ENCODE measurements around the gene ATOSB.
A peak's percentile ranks its signal among the peaks of the same experiment; 100 is the strongest.

ATOSB gene

DNA sequence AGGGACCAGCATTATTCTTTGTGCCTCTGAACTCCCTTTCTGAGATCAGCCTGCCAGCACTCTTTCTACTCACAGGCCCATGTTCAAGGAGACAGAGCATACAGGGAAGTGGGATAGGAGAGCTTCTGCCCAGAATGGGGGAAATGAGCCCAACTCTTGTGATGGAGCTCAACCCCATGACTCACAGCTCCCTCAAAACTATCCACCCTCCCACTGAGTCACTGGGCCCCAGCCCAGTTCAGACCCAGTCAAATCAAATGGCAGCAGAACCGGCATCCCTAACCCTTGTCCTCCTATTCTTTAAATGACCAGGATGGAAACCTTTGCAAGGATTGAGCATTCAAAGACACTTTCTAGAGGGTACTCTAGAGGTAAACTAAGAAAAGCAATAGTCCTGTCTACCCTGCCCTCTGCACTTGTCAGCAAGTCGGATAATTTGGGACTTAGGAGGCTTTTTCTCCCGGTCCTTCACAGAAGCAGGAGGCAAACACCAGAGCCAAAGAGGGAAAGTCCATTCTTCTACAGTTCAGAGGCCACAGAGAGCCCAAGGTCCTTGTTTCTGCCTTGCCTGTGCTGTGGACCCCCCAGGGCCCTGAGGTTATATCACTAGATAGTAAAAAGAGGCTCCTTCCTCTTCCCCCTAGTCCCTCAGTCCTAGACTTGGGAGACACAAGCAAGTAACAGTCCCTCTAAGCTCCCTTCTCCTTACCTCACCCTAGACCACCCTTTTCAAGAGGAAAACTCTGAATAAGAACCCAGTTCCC, 3.2 kb downstream of the ATOSB start:
- DNase-seq = no peak

GRCh38 chr9:35111001-35111933, 4.4 kb downstream of the ATOSB start:
- peak; percentile 84 for DNase-seq

GRCh38 chr9:35110327-35110761, 5.3 kb downstream of the ATOSB start:
- DNase-seq = no peak

DNA sequence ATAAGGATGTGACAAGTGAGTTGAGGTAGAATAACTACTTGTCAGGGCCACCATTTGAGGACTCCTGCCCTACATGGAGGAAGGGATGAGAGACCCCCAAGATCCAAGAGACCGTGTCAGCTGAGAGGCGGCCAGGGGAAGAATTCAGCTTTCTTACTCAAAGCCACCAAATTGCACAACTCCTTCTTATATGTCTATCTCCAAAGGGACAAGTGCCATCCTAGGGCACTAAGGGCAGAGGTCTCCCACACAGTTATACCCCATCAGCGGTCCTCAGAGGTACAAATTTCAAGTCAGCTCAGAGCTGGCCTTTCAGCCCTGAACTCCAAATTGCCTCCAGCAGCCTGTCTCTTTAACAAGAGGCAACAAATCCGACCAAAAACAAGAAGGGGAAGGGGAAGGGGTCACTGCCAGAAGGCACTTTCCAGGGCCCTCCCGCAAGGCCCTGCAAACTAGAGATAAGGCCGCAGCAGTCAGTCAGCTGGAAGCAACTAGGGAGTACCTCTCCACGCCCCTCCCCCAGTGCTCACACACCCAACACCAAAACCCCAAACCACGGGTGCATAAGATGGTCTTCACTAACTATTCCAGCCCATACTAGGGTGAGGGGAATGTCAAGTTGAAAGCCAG, 6.6 kb downstream of the ATOSB start:
- no peak for DNase-seq

DNA sequence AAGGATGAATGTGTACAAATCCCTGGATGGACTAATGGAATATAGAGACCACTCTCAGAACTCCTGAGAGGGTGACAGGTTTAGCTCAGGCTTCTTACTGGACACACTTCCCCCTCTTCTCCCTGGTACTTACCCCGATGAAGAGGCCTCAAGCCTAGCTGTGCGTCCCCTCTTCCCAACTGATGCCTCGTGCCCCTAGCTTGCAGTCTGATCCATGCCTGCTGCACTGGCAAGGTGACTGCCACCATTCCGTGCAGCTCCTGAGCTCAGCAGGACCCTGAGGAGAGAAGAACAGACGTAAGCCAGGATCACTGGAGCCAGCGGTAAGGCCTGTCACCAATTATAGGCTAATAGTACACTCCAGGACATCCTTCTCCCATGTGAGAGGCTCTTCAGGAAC, 7.2 kb downstream of the ATOSB start:
- DNase-seq = no peak

DNA sequence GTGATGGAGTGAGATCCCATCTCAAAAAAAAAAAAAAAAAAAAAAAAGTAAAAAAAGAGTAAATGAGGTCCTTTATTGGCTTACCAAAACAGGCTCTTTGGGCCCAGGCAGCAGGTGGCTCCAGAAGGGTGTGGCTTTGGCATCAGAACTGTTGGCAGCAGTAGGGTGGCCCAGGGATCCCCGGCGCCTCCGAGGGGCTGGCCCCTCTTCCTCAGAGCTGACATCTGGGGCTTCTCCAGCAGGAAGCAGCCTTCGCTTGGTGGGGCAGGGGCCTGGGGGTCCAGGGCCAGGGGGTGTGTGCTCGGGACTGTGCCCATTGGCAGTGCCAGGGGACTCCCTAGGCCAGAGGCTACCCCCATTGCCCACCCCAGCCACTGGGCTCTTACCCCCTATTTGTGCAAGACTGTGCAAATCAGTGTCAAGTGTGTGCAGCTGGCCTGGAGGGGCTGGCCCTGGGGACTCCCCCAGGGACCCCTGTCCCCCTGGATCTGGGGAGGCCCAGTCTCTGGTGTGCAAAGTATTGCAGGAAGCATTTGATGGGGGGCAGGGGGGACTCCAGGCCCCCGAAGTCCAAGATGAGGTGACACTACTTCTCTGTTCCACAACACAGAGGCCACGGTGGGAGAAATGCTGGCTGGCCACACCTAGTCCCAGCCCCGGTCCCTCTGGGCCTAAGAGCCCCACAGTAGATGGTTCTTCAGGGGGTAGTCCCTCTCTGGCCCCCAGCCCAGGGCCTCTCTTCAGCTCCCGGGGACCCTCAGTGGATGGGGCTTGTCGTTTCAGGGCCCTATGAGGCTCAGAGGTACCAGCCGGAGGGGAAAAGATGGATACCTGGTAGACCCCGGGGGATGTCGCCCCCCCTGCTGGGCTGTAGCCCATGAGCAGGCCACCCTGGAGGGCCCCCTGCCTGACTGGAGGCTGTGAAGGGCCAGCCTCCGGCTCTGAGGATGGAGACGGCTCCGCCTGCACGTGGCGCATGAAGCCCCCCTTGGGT, 8.1 kb downstream of the ATOSB start:
- no peak for DNase-seq

DNA sequence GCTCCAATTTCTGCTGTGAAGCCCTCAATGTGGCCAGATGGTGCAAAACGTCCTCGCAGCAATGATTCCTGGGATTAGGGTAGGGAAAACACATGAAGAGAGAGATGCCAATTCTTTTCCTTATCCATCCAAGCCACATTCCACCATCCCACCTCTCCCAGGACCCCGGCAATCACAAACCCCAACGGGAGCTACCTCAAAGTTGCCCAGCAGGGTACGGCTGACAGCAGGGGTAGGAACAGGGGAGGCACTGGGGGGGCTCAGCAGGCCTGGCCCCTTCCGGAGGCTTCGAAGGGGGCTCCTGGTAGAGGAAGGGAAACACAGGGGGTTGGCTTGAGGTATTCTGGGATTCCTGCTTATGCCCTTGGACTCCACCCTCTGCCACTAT, 9.3 kb downstream of the ATOSB start:
- DNase-seq = no peak

- DNase-seq = no peak
These were observed 9.9 kb downstream of the ATOSB start for GRCh38 chr9:35105571-35106342.

GRCh38 chr9:35105126-35105525, 10.5 kb downstream of the ATOSB start:
- DNase-seq = no peak

DNA sequence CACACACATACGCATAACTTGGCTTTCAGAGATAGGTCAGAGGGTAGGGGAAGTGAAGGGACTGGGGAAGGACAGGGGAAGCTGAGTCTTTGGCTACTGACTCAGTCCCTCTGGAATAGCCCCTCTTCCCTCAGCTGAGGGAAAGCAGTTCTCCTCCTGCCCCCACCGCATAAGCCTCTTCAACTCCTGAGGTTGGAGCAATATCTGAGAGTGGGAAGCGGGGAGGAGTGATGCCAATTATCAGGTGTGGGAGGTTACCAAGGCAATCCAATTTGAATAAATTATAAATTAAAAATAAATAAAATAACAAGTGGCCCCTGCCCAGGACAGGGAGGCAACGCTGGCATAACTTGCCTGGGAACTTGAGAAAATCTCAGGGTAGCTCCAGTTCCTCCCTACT, 11.1 kb downstream of the ATOSB start:
- DNase-seq = no peak

GRCh38 chr9:35103660-35104191, 11.9 kb downstream of the ATOSB start:
- no peak for DNase-seq

GRCh38 chr9:35102769-35103659, 12.6 kb downstream of the ATOSB start, which contains the start of gene STOML2:
STOML2 (minus strand) TSS chr9:35103131; CDS start chr9:35103094, 37 bp downstream.
- peak; percentile 80 for DNase-seq

DNA sequence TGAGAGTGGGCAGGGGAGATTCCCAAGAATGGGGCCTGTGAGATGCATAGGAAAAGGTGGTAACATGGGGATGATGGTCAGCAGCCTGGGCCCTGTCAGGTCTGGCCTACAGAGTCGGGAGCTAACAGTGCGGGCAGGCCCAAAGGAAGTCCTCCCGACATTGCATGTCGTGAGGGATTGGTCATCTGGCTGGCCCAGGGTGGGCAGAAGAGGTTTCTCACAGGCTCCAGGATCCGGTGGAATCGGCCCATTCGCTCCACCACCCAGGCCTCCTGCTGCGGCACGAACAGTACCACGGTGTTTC, 13.2 kb downstream of the ATOSB start:
- DNase-seq = no peak

GRCh38 chr9:35097573-35097972, 18.1 kb downstream of the ATOSB start:
- no peak for DNase-seq

- no peak for DNase-seq
These were observed 19.4 kb downstream of the ATOSB start, which contains the start of gene PIGO for GRCh38 chr9:35096035-35096849. PIGO (minus strand) TSS chr9:35096591; CDS start chr9:35095565, 1,026 bp downstream.

- no peak for DNase-seq
These were observed 24.1 kb downstream of the ATOSB start for GRCh38 chr9:35091536-35091935.

DNA sequence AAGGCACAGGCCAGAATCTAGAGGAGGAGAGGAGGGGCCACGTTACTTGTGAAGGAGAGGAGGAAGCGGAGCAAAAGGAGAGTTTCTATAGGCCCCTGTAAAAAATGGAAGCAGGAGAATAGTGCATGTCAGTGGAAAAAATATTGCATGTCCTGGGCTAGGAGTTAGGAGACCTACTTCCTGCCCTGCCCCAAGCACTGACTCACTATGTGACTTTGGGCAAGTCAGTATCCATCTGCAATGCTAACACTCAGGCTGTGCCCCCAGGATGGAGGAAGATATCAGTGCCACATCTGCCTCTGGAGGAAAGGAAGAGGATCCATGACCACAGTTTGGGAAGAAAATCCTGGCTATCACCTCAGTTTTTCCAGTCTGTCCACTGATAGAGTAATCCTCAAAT, 26.2 kb downstream of the ATOSB start:
- no peak for DNase-seq

- DNase-seq = no peak
These were observed 30.6 kb downstream of the ATOSB start for GRCh38 chr9:35085078-35085477.

Measured in SIG-M5 (cell line).